Measurements from ENCODE around the gene POLN.
"Not testable (repeated sequence)": the region's sequence is repeated elsewhere in the genome, so short reads cannot be mapped to it uniquely, and the experiment has no call there.

POLN gene

GRCh38 chr4:2049381-2049780 is 192.5 kb downstream of the POLN start:
- DNase-seq = no peak

DNA sequence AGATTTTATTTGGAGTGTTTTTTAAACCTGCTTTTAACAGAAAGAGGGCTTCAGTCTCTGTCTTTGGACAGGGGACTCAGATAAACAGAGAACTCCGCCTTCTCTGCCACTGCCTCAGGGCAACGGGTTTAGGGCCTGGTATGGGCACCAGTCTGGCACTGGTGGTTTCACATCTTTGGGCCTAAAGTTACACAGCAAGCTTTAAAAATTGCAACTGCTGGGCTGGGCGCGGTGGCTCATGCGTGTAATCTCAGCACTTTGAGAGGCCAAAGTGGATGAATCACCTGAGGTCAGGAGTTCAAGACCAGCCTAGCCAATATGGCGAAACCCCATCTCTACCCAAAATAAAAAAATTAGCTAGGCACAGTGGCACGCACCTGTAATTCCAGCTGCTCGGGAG is 193.1 kb downstream of the POLN start:
- no peak for DNase-seq

DNA sequence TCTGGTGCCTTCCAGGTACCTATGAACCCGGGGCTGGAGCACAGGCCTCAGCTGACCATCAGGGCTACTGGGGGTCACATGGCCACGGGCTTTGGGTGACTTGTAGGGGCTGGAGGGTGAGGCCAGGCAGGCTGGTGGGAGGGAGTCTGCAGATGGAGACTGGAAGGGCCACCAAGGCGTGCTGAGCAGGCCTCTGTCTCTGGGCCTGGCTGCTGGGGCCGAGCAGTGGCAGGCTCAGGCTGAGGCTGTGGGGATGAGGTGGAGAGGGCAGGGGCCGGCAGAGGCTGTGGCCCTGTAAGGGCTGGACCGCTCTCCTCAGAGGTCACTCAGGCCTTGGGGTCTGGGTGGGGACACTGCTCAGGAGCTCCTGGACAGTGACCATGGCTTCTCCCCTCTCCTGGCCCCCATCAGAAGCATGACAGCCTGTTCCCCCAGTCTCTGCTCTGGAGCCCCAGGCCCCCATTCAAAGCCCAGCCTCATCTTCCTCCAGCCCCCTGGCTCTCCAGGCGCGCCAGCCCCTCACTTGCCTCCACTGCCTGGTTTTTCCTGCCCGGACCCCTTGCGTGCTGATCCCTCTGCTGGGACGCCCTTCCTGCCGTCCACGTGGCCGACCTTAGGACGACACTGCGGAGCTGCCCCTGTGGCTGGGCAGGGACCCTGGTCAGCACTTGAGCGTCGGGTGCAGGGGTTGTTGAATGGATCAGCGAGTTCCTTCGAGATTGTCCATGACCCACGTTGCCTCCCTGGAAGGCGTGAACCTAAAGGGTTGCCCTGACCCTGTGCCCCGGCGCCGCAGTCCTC is 193.9 kb downstream of the POLN start:
- DNase-seq = no peak

DNA sequence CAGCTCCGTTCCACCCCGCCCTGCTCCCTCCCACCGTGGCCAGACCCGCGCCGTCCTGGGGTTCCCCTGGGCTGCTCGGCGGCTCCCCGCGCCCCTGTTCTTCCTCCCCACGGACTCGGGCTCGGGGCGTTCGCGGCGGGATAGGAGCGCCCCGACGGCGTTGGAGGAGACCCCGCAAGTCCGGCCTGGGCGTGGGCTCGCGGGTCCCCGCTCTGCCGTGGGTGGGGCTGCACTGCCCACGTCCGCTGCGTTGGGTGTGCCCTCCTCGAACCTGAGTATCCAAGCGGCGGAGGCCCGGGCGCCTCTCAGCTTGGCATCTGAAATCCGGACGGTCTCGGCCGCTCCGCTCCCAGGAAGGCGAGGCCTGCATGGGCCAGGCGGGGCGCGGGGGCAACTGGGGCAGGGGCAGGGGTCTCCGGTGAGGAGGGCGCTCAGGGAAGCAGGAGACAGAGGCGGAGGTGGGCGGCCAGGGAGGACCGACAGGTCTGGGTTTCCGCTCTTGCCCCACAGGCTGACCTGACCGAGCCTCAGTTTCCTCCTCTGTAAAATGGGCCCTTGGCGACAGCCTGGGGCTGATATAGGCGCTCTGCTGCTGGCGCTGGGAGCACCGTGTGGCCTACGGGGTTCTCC is 194.8 kb downstream of the POLN start:
- DNase-seq = no peak

DNA sequence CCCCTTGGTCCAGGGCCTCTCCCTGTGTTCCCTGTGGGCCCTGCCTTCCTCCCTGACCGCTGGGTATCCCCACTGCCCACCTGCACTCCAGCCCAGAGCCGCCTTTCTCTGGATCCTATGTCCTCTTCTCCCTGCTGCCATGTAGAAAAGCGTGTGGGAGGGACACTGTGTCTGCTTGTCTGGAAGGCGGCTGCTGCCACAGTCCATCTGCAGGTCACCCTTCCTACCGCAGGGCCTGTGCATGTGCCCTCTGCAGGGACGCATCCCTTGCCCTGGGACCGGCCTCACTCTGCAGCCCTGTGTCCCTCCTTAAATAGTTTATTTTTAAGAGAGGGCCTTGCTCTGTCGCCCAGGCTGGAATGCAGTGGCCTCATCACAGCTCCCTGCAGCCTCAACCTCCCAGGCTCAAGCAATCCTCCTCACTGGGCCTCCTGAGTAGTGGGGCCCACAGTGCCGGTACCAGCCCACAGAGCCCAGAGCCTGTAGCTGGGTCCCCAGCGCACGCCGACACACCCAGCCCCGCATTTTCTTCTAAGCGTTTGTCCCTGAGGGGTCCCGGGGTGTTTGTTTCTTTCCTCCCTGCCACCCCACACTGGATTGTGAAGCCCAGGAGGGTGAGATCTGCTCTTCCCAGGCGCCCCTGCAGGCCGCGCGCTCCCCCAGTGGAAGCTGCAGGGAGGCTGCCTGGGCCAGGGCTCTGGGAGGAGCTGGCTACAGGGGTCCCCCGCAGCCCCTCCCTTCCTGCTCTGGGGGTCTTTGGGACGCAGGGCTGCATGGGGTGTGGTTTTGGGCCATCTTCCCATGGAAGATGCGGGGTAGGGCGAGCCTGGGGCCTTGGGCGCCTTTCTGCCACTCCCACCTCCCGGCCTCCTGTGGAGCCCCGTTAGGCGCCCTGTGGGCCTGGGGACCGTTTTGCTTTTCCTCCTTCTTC is 195.6 kb downstream of the POLN start:
- no peak for DNase-seq

DNA sequence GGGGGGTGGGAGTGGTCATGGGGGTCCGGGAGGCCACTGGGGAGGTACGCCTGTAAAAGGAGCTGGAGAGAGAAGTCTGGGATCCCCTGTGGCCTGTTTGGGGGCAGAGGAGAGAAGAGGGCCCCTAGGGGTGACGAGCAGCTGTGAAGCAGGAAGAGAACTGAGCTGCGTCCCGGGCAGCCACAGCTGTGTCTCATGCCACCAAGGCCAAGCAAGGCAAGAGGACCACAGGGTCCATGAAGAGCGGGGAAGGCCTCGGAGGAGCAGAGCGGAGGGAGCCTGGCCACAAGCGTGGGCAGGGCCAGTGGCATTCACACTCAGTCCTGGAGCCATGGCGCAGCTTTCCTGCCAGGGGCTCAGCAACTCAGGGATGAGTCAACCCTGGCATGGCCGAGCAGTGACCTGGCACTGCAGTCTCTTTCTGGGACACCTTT is 196.4 kb downstream of the POLN start:
- no peak for DNase-seq

DNA sequence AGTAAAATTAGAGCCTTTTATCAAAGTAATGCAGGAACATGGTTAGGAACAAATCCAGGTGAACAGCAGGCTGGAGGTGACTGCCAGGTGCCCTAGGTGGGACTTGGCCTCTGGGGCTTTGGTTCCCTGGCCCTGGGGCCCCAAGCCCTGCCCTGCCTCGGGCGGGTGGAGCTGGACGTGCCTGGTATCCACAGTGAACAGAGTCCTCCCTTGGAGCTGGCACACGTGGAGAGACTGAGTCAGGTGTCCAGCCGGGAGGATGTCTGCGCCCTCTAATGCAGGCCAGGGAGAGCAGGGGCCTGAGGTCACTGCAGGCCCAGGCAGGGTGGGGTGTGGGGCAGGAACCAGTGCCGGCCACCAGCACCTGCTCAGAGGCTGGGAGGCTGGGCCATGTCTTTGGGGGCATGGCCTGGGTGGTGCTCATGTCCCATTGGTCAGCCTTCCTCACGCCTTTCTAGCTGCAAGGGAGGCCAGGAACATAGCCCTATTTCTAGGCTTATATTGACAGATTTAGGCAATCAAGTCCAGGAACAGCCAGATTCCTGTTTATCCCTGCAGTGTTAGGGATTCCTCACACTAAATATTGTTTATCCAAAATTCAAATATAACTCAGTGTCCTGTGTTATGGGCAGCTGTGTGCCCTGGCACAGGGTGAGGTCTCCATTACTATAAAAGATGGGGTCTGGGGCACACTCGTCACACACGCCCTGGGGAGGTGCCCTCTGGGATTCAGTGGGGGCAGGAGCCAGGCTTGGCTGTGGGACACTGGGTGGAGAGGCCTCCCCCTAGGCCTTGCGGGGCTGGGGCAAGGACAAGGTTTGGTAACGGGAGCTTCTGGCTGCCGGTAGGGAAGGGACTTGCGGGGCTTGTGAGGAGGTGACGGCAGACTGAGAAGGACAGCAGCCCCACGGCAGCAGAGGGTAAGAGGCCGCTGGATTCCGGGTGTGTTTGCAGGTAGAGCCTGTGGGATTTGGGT is 197.1 kb downstream of the POLN start:
- DNase-seq = no peak

- no peak for DNase-seq
These were observed 197.8 kb downstream of the POLN start for GRCh38 chr4:2044119-2044485.

DNA sequence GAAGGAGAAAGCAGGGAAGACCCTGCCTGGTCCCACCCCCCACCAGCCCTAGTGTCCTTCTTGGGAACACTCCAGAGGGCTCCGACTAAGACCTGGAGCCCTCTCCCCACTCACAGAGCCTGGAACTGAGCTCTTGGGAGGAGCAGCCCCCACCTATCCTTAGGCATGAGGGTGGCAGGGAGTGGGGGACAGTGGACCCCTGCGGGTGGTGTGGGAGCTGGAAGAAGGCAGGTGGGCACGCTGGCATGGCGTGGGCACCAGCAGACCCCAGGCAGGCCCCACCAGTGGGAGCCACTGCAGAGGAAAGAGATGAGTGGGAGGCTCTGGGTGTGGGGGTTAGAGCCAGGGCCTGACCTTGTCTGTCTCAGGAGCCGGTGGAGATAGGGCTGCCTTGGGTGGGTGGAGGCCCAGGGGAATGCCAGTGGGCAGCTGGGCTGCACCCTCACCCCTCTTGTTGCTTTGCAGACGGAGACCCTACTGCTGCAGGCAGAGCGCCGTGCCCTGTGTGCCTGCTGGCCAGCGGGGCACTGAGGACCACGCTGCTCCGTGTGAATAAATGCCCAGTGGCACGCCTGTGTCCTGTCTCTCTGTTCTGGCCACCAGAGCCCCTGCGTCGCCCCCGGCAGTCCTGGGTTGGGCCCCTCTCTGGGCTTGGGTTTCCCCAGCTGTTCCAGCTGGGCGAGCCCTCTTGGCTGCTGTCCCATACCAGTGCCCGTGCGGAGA is 198.4 kb downstream of the POLN start:
- DNase-seq = no peak

DNA sequence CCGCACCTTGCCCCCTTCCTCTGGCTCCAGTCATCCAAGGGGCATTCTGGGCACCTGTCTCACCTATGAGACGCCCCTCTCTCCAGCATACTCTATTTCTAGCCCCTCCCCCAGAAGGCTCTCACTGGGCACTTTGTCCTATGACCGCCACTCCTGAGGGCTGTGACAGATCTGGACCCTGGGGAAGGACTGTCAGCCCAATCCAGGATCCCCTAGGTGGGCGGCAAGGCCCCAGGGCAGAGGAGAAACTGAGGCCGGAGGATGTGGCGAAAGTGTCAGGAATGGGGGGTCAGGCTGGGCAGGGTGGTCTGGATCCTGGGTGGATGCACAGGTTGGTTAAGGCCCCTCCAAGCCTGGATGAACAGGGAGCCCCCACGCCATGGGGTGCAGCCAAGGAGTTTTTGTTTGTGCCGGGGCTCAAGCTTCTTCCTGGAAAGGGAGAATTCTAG is 198.9 kb downstream of the POLN start:
- DNase-seq = no peak

GRCh38 chr4:2042204-2042946 is 199.5 kb downstream of the POLN start:
- DNase-seq = no peak

- DNase-seq = peak; percentile 76
These were observed 200.4 kb downstream of the POLN start for GRCh38 chr4:2041239-2042130.

DNA sequence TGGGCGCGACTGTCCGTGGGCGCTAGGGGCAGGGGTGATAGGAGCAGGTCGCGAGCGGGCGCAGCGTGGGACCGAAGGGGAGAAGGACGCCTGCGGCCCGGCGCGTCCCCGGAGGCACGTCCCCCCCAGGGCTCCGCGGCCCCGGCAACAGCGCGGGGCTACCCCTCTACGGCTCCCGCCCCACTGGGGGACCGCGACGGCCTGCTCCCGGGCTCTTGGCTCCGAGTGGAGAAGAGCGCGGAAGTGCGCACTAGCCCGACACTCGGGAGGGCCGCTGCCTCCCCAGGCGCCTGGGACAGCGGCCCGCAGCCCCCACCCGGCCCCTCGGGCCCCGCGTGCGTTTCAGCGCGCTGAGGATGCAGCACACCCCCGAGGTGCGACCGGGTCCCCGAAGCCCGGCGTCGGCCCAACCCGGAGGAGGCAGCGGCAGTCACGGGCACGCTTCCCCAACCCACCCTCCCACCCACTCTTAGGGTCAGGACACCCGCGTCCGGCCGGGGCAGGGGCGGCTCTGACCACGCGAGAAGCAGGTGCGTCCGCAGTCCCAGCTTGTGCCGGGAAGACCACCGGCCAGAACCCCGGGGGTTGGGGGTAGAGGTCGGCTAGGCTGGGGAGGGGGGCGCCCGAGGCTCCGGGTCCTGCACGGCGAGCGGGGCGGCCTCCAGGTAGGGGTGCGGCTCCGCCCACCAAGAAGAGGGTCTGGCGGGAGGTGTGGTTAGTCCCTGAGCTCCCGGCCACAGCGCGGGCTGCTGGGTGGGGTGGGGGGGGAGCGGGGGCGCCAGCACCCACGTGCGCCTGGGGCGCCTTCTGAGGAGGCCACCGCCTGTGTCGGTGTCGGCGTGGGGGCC is 201.3 kb downstream of the POLN start:
- no peak for DNase-seq

DNA sequence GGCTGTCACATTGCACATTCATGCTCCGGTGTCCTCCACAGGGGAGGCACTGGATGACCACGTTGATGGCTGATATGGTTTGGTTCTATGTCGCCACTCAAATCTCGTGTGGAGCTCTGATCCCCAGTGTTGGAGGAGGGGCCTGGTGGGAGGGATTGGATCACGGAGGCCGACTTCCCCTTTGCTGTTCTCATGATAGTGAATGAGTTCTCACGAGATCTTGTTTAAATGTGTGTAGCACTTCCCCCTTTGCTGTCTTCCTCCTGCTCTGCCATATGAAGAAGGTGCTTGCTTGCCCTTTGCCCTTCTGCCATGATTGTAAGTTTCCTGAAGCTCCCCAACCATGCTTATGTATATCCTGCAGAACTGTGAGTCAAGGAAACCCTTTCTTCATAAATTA is 205.1 kb downstream of the POLN start:
- peak; percentile 11 for DNase-seq

GRCh38 chr4:2036327-2036726 is 205.6 kb downstream of the POLN start:
- DNase-seq = peak; percentile 54

- not testable (repeated sequence) for DNase-seq
These were observed 210.8 kb downstream of the POLN start for GRCh38 chr4:2031161-2031560.

GRCh38 chr4:2027120-2027519 is 214.8 kb downstream of the POLN start:
- not testable (repeated sequence) for DNase-seq

- DNase-seq = no peak
These were observed 216.1 kb downstream of the POLN start for GRCh38 chr4:2025817-2026216.

DNA sequence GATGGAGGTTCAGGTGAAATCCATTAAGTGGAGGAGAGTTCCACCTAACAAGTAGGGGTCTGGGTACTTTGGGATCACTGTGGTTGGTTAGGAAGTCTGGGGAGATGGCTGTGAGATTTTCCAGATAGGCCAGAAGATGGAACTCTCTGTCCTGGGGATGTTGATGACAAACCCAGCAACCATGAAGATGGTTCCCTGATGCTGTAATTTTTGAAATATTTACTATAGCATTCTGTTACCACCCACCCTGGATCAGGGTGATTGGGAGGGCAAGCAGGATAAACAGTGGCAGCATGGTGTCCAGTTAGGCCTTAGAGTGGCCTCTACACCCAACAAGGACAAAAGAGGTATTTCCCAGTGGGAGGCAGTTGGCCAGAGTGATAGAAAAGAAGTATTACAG is 217.2 kb downstream of the POLN start:
- DNase-seq = no peak
